GM12873 (cell line): ENCODE measurements around the gene PRKAA1.

Experiments used
- CTCF ChIP-seq: IDR thresholded peaks from 2 replicates; pipeline ENCODE4 v1.5.1; 2012; ENCODE audit warnings: low read depth, mild to moderate bottlenecking, moderate library complexity, low read length, control low read depth; ENCODE audit not compliant: insufficient read depth; ENCODE audit errors: missing control alignments

Gene PRKAA1

GRCh38 chr5:40762705-40763104 is 35.5 kb downstream of the PRKAA1 start:
- TF ChIP-seq CTCF: no peak

DNA sequence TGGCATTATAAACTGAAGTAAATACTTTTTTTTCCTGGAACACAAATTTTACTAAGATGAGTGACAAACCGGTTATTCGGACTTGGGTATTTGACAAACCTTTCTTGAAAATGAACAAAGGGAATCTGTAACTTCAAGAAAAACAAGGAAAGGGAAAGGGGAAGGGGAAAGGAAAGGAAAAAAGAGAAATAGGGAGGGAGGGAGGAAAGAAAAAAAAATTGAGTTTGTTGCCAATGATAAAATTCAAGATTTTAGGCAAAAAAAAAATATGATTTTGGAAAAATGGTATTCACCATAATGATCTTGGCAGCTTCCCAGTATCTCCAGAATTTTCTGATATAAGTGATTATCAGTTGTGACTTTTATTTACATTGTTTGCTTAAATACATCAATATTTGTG is 40.8 kb downstream of the PRKAA1 start:
- TF ChIP-seq CTCF: no peak

DNA sequence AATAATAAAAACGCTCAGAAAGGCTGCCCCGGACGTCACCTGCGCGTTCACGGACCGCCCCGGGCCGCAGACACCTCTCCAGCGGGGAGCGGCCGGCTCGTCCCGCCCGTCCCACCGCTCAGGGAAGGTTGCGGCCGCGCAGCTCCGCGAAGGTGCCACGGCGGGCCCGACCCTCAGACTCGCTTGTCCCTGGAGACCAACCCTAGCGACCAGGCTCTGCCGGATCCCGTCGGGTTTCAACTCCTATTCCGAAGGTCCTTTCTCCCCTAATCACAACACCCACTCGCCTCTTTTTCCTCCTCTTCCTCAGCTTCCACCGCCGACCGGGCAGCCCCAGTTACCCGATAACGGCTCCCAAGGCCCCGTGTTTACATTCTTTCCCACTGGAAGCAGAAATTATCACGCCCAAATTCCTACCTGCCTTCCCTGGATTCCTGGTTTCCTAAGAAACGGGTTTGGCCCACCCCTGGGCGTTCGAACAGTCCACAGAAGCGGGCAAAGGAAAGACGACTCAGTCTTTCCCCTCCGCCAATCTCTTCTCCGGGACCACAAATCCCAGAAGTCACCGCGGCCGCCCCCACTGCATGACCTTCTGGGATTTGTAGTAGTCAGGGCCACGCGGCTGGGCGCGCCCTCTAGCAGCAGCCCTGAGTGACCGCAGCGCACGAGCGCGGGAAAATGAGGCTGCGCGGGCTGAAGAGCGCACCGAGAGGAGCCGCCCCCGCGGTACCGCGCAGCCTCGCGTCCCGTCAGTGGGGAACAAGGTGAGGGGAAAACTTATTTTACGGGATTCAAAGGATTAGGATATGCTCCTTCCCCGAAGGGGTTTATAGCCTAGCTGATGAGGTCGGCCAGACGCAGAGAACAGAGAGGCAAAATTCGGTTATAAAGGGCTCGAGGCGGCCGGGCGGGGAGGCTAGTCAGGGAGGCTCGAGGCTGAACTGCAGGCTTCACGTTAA is 42.5 kb downstream of the PRKAA1 start, which contains the start of gene TTC33:
TSS of gene TTC33 (minus strand) at position 555 of the 959 bp plus-strand sequence. CDS start 8,943 bp downstream, outside the sequence.
- TF ChIP-seq CTCF: peak; percentile 58

- peak; percentile 76 for TF ChIP-seq CTCF
These were observed 43.1 kb downstream of the PRKAA1 start for GRCh38 chr5:40755093-40755406.

GRCh38 chr5:40754381-40755092 is 43.6 kb downstream of the PRKAA1 start:
- no peak for TF ChIP-seq CTCF

DNA sequence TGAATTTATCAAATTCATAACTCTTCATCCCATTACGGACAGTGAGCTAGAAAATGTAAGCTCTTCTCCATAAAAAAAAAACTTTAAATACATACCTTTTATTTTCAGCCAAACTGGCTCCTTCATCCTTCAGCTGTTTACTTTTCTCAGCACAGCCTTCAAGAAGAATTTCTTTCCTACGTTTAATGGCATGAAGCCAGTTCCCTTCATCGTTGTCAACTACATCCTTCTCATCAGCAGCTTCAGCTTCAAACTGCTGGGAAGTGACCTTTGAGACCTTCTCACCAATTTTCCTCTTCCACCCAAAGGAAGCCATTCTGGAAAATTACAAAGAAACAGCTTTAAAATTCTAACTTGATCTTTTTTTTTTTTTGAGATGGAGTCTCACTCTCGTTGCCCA is 51.5 kb downstream of the PRKAA1 start:
- no peak for TF ChIP-seq CTCF

GRCh38 chr5:40743771-40744170 is 54.4 kb downstream of the PRKAA1 start:
- no peak for TF ChIP-seq CTCF
